Measurements from ENCODE around the gene ARHGAP4. TPM values are rescaled to one million over a fixed set of nuclear protein-coding genes. Genes with fewer than 3 reads are reported as not detected.

Gene ARHGAP4
- polyA plus RNA-seq, 3 donors = 21.5 to 43.5 (median 32.8) TPM

GRCh38 chrX:153864561-153865320 lies 61.3 kb downstream of the ARHGAP4 start:
- DNase-seq (ENCODE audit: extremely low read depth in 1 of 11, low read depth in 9 of 11, low spot score in 4 of 11) = no peak

- no peak for DNase-seq (ENCODE audit: extremely low read depth in 1 of 11, low read depth in 9 of 11, low spot score in 4 of 11)
Measured at GRCh38 chrX:153864101-153864500, 62.0 kb downstream of the ARHGAP4 start.

DNA sequence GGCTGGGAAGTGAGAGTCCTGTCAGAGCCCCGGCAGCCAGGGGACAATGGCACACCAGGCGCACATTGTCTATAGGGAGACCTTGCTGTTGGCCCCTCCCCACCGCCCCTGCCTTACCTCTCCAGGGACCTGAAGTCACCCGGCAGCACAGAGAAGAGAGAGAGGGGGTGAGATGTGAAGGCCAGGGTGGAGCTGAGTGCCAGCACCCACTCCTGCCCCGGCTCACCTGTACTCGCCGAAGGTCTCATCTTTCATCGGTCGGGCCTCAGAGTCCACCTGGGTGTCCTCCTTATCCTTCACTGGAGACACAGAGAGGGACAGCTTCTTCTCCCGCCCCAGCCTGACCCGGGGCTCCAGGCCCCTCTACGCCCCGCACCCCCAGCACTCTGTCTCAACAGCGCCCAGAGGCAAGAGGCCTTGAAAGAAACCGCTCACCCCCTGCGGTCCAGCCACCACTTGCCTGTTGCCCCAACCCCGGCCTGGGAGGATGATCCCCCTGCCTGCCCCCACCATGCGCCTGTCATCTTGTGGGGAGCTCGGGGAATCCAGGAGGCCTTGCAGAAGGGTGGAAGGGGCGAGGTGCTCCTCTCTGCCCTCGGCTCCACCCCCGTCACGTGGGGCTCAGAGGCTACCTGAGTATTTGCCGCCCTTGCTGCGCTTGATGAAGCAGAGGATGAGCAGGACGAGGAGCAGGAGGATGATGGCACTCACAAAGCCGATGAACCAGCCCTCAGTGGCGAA lies 62.6 kb downstream of the ARHGAP4 start:
- no peak for DNase-seq (ENCODE audit: extremely low read depth in 1 of 11, low read depth in 9 of 11, low spot score in 4 of 11)

DNA sequence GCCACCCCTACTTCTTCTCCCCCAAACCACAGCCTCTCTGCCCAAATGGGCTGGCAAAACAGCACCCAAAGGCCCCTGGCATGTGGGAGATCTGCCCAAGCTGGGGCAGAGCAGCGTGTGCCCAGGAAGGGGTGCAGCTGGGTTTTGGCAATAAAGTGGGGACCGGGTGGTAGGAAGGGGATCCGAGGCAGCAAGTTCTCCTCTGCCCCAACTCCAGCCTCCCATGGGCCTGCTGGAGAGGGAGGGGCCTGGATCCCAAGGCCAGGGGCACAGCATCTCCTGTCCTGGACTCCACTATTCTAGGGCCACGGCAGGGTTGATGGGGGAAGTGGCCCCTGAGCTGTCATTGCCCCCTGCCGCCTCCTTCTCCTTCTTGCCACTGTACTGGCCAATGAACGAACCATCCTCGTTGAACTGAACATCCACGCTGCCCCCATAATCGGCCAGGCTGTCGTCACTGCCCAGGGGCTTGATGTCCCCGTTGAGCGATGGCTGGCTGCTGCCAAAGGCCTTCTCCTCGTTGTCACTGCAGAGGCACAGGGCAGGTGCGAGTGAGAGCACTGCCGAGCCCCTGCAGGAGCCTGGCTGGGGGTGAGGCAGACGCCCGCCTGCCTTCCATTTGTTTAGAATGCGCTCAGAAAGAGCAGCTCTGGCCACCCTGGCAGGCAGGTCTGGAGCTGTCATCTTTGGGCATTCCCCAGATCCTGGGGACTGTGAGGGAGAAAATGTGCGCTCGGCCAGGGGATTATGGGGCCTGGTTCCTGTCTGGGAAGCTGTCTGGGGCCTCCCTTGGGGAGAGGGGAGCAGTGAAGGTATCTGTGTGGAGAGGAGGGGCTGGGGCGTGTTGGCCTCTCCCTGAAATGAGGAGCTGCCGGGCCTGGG lies 63.5 kb downstream of the ARHGAP4 start:
- no peak for DNase-seq (ENCODE audit: extremely low read depth in 1 of 11, low read depth in 9 of 11, low spot score in 4 of 11)

DNA sequence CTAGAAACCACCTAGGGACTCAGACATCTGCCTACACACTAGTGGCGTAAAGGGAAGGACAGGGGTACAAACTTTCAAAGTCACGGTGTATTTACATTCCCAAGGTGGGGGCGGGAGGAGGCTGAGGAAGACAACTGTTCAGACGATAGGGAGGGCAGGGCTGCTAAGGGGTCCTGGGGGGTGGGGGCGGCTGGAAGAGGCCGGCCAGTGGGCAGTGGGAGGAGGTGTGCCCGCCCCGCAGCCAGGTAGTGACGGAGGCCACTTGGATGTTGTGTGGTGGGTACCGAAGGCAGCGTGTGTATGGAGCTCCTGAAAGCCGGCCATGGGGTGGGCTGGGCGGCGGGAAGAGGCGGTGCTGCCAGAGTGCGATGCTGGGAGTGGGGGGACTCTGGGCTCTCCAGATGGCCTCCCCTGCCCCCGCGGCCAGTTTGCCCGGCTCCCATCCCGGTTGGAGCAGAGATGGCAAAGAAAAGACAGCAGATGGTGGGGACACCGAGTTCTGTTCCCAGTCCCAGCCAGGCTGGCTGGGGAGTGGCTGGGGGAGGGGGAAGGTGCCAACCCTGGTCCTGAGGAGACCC lies 64.2 kb downstream of the ARHGAP4 start:
- DNase-seq (ENCODE audit: extremely low read depth in 1 of 11, low read depth in 9 of 11, low spot score in 4 of 11) = no peak

- no peak for DNase-seq (ENCODE audit: extremely low read depth in 1 of 11, low read depth in 9 of 11, low spot score in 4 of 11)
Measured at GRCh38 chrX:153861151-153861550, 64.9 kb downstream of the ARHGAP4 start.

Other genes with a start within 250 kb of the ARHGAP4 start
- gene SLC6A8, start 238.3 kb downstream of the ARHGAP4 start, polyA plus RNA-seq (ENCODE audit: insufficient read length in 3 of 3) = 10 to 100 TPM; 53.5 to 69.9 (median 59.4) TPM
- 100 to 1,000 TPM; 182 to 189 (median 189) TPM for gene BCAP31, start 201.9 kb downstream of the ARHGAP4 start, polyA plus RNA-seq (ENCODE audit: insufficient read length in 3 of 3)
- 1 to 10 TPM; 7.9 to 9.8 (median 8.0) TPM for gene ABCD1, start 201.4 kb downstream of the ARHGAP4 start, polyA plus RNA-seq (ENCODE audit: insufficient read length in 3 of 3)
- gene PLXNB3, start 162.0 kb downstream of the ARHGAP4 start, polyA plus RNA-seq (ENCODE audit: insufficient read length in 3 of 3) = 1 to 10 TPM; 1.0 to 2.0 (median 1.2) TPM
- 1 to 10 TPM in 2 of 3 donors, under 1 TPM in 1; 0.81 to 2.1 (median 1.9) TPM for gene SRPK3, start 145.2 kb downstream of the ARHGAP4 start, polyA plus RNA-seq (ENCODE audit: insufficient read length in 3 of 3)
- 10 to 100 TPM; 69.9 to 93.9 (median 91.2) TPM for gene IDH3G, start 131.9 kb downstream of the ARHGAP4 start, polyA plus RNA-seq (ENCODE audit: insufficient read length in 3 of 3)
- gene SSR4, start 131.6 kb downstream of the ARHGAP4 start, polyA plus RNA-seq (ENCODE audit: insufficient read length in 3 of 3) = 100 to 1,000 TPM; 138 to 174 (median 166) TPM
- 10 to 100 TPM in 2 of 3 donors, 1 to 10 TPM in 1; 7.2 to 12.5 (median 11.5) TPM for gene PDZD4, start 95.7 kb downstream of the ARHGAP4 start, polyA plus RNA-seq (ENCODE audit: insufficient read length in 3 of 3)
- 10 to 100 TPM; 35.2 to 57.4 (median 53.1) TPM for gene L1CAM, start 40.1 kb downstream of the ARHGAP4 start, polyA plus RNA-seq (ENCODE audit: insufficient read length in 3 of 3)
- 1 to 10 TPM in 2 of 3 donors, under 1 TPM in 1; 0.78 to 2.2 (median 1.7) TPM for gene AVPR2, start 21.6 kb downstream of the ARHGAP4 start, polyA plus RNA-seq (ENCODE audit: insufficient read length in 3 of 3)
- 10 to 100 TPM; 53.0 to 78.0 (median 77.5) TPM for gene NAA10, start 8.8 kb upstream of the ARHGAP4 start, polyA plus RNA-seq (ENCODE audit: insufficient read length in 3 of 3)
- gene RENBP, start 18.4 kb upstream of the ARHGAP4 start, polyA plus RNA-seq (ENCODE audit: insufficient read length in 3 of 3) = 10 to 100 TPM; 17.5 to 28.4 (median 20.8) TPM
- gene HCFC1, start 45.6 kb upstream of the ARHGAP4 start, polyA plus RNA-seq (ENCODE audit: insufficient read length in 3 of 3) = 10 to 100 TPM; 40.8 to 52.0 (median 45.7) TPM
- 1 to 10 TPM; 5.3 to 9.2 (median 7.5) TPM for gene TMEM187, start 46.5 kb upstream of the ARHGAP4 start, polyA plus RNA-seq (ENCODE audit: insufficient read length in 3 of 3)
- gene IRAK1, start 93.6 kb upstream of the ARHGAP4 start, polyA plus RNA-seq (ENCODE audit: insufficient read length in 3 of 3) = 10 to 100 TPM; 52.0 to 69.7 (median 62.3) TPM
- gene MECP2, start 171.5 kb upstream of the ARHGAP4 start, polyA plus RNA-seq (ENCODE audit: insufficient read length in 3 of 3) = 10 to 100 TPM; 27.1 to 34.2 (median 32.7) TPM
- gene OPN1LW, start 218.0 kb upstream of the ARHGAP4 start, polyA plus RNA-seq (ENCODE audit: insufficient read length in 3 of 3) = not detected